Measurements from ENCODE around the gene CCDC9.

DNA sequence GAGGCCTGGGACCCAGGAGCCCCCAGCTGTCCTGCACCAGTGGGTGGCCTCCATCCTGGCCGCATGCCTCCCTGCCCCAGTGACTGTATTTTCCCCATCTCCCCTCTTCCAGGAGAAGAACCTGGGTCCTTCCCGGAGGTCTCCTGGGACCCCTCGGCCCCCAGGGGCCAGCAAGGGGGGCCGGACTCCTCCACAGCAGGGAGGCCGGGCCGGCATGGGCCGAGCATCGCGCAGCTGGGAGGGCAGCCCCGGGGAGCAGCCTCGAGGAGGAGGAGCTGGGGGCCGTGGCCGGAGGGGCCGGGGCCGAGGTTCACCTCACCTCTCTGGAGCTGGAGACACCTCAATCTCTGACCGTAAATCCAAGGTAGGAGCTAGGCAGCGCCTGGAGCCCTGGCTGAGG is 4.2 kb downstream of the CCDC9 start:
- TF ChIP-seq POLR2A (IDR thresholded peaks at IDR 0.05; ENCODE audit: low read depth, low read length) = no peak
- TF ChIP-seq POLR2AphosphoS5 (IDR thresholded peaks at IDR 0.05; ENCODE audit: low read depth, low read length) = no peak

Measured in GM12892 (cell line).